Sigmoid colon (tissue), 4 donors: ENCODE measurements around the gene MRPL4.

Experiments
- EP300 ChIP-seq, 4 donors: sonication (generic); formaldehyde crosslinking; IDR thresholded peaks; one replicate each; pipeline ENCODE4 v1.6.1; 2017; ENCODE audit warnings: antibody characterized with exemption in 4 of 4
- POLR2AphosphoS5 ChIP-seq, 4 donors: sonication (generic); formaldehyde crosslinking; IDR thresholded peaks; one replicate each; pipeline ENCODE4 v1.6.1; 2017; ENCODE audit warnings: antibody characterized with exemption in 4 of 4

DNA sequence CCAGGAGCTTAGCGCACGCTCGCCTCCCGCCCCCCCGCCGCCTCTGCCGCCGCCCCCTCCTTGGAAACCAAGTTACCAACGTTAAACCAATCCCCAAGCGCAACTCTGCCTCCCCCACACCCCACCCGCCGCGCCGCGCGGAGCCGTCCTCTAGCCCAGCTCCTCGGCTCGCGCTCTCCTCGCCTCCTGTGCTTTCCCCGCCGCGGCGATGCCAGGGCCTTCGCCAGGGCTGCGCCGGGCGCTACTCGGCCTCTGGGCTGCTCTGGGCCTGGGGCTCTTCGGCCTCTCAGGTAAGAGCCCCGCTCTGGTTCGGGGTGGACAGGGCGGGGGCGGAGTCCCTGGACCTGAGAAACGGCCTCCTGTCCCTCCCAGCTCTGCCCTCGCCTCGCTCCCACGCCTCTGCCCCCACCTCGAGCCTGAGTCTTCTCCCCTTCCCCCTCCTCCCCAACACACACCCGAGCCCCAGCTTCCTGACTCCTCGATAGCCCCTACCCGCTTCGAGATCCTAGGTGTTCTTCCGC, 37.9 kb downstream of the MRPL4 start, which contains the start of gene ICAM5:
- TF ChIP-seq EP300 (IDR thresholded peaks at IDR 0.05) (no peak), POLR2AphosphoS5 (IDR thresholded peaks at IDR 0.05) (no peak)
